Spleen (tissue), 11 donors: Measurements from ENCODE around the gene EFS. TPM values are rescaled to one million over a fixed set of nuclear protein-coding genes. Genes with fewer than 3 reads are reported as not detected.

Experiments used
- DNase-seq: peaks from one replicate; pipeline ENCODE4 v3.0.0-alpha.2; 2020
- H3K27ac ChIP-seq, 8 donors: fragments of 200-600 bp; sonication (generic) in 7 of 8; 1 replicate in 4 of 8; 2 replicates in 4 of 8; pipeline versions ENCODE4 v1.5.0 to v1.8.0; 2016 to 2021; ENCODE audit warnings: inconsistent platforms in 4 of 8, mild to moderate bottlenecking in 4 of 8, moderate library complexity in 1 of 8
- H3K27me3 ChIP-seq, 7 donors: fragments of 200-600 bp; sonication (generic) in 6 of 7; replicated peaks in 1 of 7; 1 replicate in 4 of 7; 2 replicates in 3 of 7; pipeline versions ENCODE4 v1.5.0 to v1.8.0; 2016 to 2021; ENCODE audit warnings: inconsistent platforms in 3 of 7, mild to moderate bottlenecking in 1 of 7
- H3K36me3 ChIP-seq, 6 donors: fragments of 200-600 bp; sonication (generic) in 5 of 6; 1 replicate in 4 of 6; 2 replicates in 2 of 6; pipeline versions ENCODE4 v1.5.0 to v1.8.0; 2016 to 2021; ENCODE audit warnings: inconsistent platforms in 2 of 6
- H3K4me1 ChIP-seq, 6 donors: fragments of 200-600 bp; sonication (generic) in 5 of 6; 1 replicate in 3 of 6; 2 replicates in 3 of 6; pipeline versions ENCODE4 v1.5.0 to v1.8.0; 2016 to 2021; ENCODE audit warnings: inconsistent platforms in 3 of 6
- H3K4me3 ChIP-seq, 8 donors: fragments of 200-600 bp; sonication (generic) in 7 of 8; 1 replicate in 4 of 8; 2 replicates in 4 of 8; pipeline versions ENCODE4 v1.5.0 to v1.8.0; 2016 to 2021; ENCODE audit warnings: inconsistent platforms in 4 of 8, mild to moderate bottlenecking in 4 of 8, moderate library complexity in 2 of 8
- H3K9me3 ChIP-seq, 8 donors: fragments of 200-600 bp; sonication (generic) in 7 of 8; 1 replicate in 4 of 8; 2 replicates in 4 of 8; pipeline versions ENCODE4 v1.5.0 to v1.8.0; 2016 to 2021; ENCODE audit warnings: inconsistent platforms in 4 of 8
- POLR2A ChIP-seq, 3 donors: fragments of 450-650 bp; IDR thresholded peaks; one replicate each; pipeline ENCODE4 v1.5.1; 2017; ENCODE audit warnings: antibody characterized with exemption in 3 of 3, mild to moderate bottlenecking in 1 of 3
- POLR2AphosphoS5 ChIP-seq, 3 donors: sonication (generic); formaldehyde crosslinking; IDR thresholded peaks; one replicate each; pipeline ENCODE4 v1.5.1; 2017; ENCODE audit warnings: antibody characterized with exemption in 3 of 3
- WGBS, 5 donors: extraction: QIAGEN DNeasy Blood & Tissue Kit in 3 of 5; methylation state at CpG; one replicate each; pipeline versions ENCODE4 v1.1.5 to v1.1.7; 2013 to 2018; 5-methylcytosine and 5-hydroxymethylcytosine counted together
- intact Hi-C: fragments of 100-400 bp; cut with DNase I; formaldehyde crosslinking; loops from one replicate; pipeline ENCODE4 v1.15.0; 2023; ENCODE audit warnings: low total_unique reads
- polyA plus RNA-seq, 3 donors: library from polyadenylated mRNA; stranded (reverse); fragments of 200-250 nt; gene quantifications; one replicate each; pipeline ENCODE4 v1.2.1, GENCODE V29; 2013
- total RNA-seq, 7 donors: library from RNA; depleted of rRNA in 3 of 7; stranded (reverse); fragments of >200 nt in 3 of 7; fragmentation: NEBNext Ultra II Directional in 4 of 7; extraction: Animal tissue kit (Norgen Biotek cat#: 25700) in 4 of 7; gene quantifications; one replicate each; pipeline versions ENCODE4 v1.1.0 to v1.2.1, GENCODE V29; 2016 to 2021
- TF ChIP-seq, protein P1 (sequence below), 11 experiments: fragments of 200-600 bp in 7 of 11; fragments of 450-650 bp in 4 of 11; sonication (generic) in 4 of 11; IDR thresholded peaks in 8 of 11; conservative IDR thresholded peaks in 3 of 11; 1 replicate in 7 of 11; 2 replicates in 4 of 11; pipeline versions ENCODE4 v1.4.0 to v1.8.0; 2016 to 2021; ENCODE audit warnings: antibody characterized with exemption in 11 of 11, inconsistent platforms in 4 of 11, mild to moderate bottlenecking in 1 of 11
- donor health status: healthy with polysubstance abuse.
- donor health status: DM: no; HTN: no; CAD: no; lungs with moderate emphysema.
- donor health status: DM: no; HTN: no; CAD: no.
- donor health status: Bipolar disorder and iron deficiency.
- donor health status: healthy.
- donor health status: DM: no; HTN: no; CAD: no.
- donor health status: DM: yes; HTN: yes; CAD: no.

Gene EFS
- total and polyA plus RNA-seq, 10 donors = 1.8 to 6.7 (median 3.9) TPM

DNA sequence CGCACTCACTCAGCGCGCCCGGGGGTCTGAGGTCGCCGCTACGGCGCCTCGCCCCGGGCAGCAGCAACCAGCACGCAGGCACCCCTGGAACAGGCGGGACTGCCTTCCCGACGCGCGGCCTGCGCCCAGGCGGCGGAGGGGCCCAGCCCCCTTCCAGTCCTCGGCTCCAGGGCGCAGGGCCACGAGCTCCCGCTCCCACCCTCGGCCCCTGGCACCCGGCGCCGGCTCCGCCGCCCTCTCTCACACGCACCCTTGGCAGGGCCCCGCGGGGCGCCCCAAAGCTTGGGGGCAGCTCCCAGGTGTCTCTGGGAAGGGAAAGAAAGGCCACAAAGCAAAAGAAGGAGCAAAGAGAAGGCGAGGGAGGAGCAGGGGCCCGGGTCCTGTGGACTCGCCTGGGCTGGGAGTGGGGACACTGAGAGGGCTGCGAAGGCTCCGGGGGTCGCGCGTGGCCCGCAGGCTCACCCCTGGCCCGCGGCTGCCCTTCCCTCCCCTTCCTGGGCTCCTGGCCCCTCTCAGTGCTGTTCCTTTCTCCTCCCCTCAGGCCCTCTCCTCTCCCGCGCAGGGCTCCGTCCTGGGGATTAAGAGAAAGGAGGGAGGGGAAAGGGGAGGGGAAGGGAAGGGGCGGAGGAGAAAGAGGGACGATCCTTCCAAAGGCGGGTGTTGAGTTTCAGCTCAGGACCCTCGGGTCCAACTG, 907 bp upstream of the EFS start:
- Histone ChIP-seq H3K27me3 (peaks cover 0 to 71% (median 26%) of the 10 kb centered on the region in 7 donors), H3K4me1 (peaks cover 0 to 16% (median 11%) of the 10 kb centered on the region in 6 donors), H3K36me3 (no peaks in the 10 kb centered on the region), H3K9me3 (no peaks in the 10 kb centered on the region), H3K4me3 (peak overlapping the region; percentile 4 to 60 (median 30)), H3K27ac (peak overlapping the region in 7 of 8 donors; percentile 72 to 82 (median 76))
- TF ChIP-seq, protein P1, sequence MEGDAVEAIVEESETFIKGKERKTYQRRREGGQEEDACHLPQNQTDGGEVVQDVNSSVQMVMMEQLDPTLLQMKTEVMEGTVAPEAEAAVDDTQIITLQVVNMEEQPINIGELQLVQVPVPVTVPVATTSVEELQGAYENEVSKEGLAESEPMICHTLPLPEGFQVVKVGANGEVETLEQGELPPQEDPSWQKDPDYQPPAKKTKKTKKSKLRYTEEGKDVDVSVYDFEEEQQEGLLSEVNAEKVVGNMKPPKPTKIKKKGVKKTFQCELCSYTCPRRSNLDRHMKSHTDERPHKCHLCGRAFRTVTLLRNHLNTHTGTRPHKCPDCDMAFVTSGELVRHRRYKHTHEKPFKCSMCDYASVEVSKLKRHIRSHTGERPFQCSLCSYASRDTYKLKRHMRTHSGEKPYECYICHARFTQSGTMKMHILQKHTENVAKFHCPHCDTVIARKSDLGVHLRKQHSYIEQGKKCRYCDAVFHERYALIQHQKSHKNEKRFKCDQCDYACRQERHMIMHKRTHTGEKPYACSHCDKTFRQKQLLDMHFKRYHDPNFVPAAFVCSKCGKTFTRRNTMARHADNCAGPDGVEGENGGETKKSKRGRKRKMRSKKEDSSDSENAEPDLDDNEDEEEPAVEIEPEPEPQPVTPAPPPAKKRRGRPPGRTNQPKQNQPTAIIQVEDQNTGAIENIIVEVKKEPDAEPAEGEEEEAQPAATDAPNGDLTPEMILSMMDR (IDR thresholded peaks at IDR 0.05 in 8 of 11, conservative IDR thresholded peaks at IDR 0.05 in 3 of 11) = no peak
- TF ChIP-seq POLR2AphosphoS5 (IDR thresholded peaks at IDR 0.05) = peak in 2 of 3 donors; percentile 50 to 63
- WGBS, 5 donors = 6 to 10% (median 9%) methylated on average over 40 to 51 of the region's 51 CpGs
- DNase-seq = peak; percentile 62
- intact Hi-C loops = no loop called here

DNA sequence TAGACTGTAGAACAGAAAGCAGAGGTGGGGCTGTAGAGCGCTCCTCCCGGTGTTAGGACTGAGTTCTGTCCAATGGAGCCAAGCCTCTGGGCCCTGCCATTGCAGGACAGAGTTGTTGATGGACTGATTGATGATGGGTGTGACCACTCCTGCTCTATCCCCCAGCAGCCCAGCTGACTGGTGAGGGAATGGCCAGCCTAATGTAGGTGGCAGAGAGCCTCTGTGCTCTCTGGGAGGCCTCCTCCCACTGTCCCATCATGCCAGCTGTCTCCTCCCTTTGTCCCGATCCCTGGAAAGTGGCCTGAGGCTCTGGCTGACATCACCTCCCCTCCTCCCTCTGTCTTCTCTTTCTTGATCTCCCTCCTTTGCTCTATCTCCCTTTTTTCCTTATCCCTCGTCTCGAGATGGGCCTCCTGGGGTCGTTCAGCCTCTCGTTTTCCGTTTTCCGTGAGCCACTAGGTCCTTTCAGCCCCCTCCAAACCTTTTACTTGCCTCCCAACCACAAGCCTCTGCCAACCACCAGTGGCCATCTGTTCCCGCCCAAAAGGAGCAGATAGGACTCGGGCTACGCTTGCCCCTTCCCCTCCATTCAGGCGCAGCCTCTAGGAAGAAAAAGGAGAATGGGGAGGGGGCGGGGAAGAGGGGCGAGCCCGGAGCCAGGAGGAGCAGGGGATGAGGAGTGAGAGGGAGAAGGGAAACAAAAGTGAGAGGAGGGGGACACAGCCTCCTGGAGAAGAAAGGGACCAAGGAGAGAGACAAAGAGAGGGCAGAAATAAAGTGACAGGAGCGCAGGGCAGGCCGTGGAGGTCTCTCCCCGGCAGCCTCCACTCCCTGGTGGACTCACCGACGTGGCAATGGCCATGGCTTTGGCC, 572 bp downstream of the EFS start:
- WGBS, 5 donors = 23 to 34% (median 30%) methylated on average over 21 of the region's 21 CpGs
- Histone ChIP-seq H3K36me3 (no peaks in the 10 kb centered on the region), H3K27me3 (peaks cover 0 to 64% (median 26%) of the 10 kb centered on the region in 7 donors), H3K9me3 (no peaks in the 10 kb centered on the region), H3K4me3 (peak overlapping the region in 5 of 8 donors; percentile 29 to 60 (median 33)), H3K4me1 (peaks cover 0 to 16% (median 11%) of the 10 kb centered on the region in 6 donors), H3K27ac (peak overlapping the region; percentile 13 to 82 (median 76))
- intact Hi-C loops = no loop called here
- TF ChIP-seq, protein P1 (IDR thresholded peaks at IDR 0.05 in 8 of 11, conservative IDR thresholded peaks at IDR 0.05 in 3 of 11) = no peak
- no peak for TF ChIP-seq POLR2A (IDR thresholded peaks at IDR 0.05)
- TF ChIP-seq POLR2AphosphoS5 (IDR thresholded peaks at IDR 0.05) = peak in 1 of 3 donors; percentile 40
- peak; percentile 45 for DNase-seq

- H3K4me1 ChIP-seq = peaks cover 0 to 16% (median 11%) of the 10 kb centered on the region in 6 donors
- TF ChIP-seq POLR2AphosphoS5 (IDR thresholded peaks at IDR 0.05) (no peak), POLR2A (IDR thresholded peaks at IDR 0.05) (no peak)
- TF ChIP-seq, protein P1 (IDR thresholded peaks at IDR 0.05 in 8 of 11, conservative IDR thresholded peaks at IDR 0.05 in 3 of 11) = no peak
- intact Hi-C loops = no loop called here
- H3K27me3 ChIP-seq = peaks cover 0 to 65% (median 26%) of the 10 kb centered on the region in 7 donors
- no peak overlapping the region for H3K27ac ChIP-seq
- no peak overlapping the region for H3K4me3 ChIP-seq
- 59 to 77% (median 76%) methylated on average over 3 of the region's 3 CpGs for WGBS, 5 donors
- no peaks in the 10 kb centered on the region for H3K9me3 ChIP-seq
- H3K36me3 ChIP-seq = peaks cover 0 to 5% (median 0%) of the 10 kb centered on the region in 6 donors
- peak; percentile 8 for DNase-seq
These were observed 2.8 kb downstream of the EFS start for GRCh38 chr14:23362200-23362599.
